ENCODE data around the gene TGFA.

DNA sequence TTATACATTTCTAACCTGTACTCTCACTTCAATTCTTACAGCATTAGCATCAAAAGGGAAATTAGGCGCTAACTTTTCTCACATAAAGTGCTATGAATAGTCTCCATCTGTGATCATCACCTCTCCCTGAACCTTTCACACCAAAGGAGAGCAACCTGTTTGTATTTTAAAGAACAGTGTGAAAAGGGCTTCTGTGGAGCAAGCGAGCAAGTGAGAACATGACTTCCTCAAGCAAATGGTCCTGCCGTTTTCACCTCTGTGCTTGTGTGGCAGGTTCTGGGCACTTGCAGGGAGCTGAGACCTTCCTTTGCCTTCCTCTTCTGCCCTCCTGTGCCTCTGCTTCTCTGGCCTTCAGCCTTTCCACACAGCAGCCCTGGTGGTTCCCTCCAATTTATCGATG lies 51.9 kb downstream of the TGFA start:
- no peak for TF ChIP-seq POLR2A (IDR thresholded peaks at IDR 0.05; ENCODE audit: borderline replicate concordance, extremely low read depth, insufficient read depth, insufficient read length)
- TF ChIP-seq, protein P1, sequence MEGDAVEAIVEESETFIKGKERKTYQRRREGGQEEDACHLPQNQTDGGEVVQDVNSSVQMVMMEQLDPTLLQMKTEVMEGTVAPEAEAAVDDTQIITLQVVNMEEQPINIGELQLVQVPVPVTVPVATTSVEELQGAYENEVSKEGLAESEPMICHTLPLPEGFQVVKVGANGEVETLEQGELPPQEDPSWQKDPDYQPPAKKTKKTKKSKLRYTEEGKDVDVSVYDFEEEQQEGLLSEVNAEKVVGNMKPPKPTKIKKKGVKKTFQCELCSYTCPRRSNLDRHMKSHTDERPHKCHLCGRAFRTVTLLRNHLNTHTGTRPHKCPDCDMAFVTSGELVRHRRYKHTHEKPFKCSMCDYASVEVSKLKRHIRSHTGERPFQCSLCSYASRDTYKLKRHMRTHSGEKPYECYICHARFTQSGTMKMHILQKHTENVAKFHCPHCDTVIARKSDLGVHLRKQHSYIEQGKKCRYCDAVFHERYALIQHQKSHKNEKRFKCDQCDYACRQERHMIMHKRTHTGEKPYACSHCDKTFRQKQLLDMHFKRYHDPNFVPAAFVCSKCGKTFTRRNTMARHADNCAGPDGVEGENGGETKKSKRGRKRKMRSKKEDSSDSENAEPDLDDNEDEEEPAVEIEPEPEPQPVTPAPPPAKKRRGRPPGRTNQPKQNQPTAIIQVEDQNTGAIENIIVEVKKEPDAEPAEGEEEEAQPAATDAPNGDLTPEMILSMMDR (IDR thresholded peaks at IDR 0.05 in 2 of 3, conservative IDR thresholded peaks at IDR 0.05 in 1 of 3; ENCODE audit: borderline replicate concordance in 1 of 3, insufficient read depth in 1 of 3, low read depth in 2 of 3, low read length in 2 of 3): no peak
- TF ChIP-seq, protein P2, sequence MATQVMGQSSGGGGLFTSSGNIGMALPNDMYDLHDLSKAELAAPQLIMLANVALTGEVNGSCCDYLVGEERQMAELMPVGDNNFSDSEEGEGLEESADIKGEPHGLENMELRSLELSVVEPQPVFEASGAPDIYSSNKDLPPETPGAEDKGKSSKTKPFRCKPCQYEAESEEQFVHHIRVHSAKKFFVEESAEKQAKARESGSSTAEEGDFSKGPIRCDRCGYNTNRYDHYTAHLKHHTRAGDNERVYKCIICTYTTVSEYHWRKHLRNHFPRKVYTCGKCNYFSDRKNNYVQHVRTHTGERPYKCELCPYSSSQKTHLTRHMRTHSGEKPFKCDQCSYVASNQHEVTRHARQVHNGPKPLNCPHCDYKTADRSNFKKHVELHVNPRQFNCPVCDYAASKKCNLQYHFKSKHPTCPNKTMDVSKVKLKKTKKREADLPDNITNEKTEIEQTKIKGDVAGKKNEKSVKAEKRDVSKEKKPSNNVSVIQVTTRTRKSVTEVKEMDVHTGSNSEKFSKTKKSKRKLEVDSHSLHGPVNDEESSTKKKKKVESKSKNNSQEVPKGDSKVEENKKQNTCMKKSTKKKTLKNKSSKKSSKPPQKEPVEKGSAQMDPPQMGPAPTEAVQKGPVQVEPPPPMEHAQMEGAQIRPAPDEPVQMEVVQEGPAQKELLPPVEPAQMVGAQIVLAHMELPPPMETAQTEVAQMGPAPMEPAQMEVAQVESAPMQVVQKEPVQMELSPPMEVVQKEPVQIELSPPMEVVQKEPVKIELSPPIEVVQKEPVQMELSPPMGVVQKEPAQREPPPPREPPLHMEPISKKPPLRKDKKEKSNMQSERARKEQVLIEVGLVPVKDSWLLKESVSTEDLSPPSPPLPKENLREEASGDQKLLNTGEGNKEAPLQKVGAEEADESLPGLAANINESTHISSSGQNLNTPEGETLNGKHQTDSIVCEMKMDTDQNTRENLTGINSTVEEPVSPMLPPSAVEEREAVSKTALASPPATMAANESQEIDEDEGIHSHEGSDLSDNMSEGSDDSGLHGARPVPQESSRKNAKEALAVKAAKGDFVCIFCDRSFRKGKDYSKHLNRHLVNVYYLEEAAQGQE (IDR thresholded peaks at IDR 0.05; ENCODE audit: low read depth): no peak
- no peak for TF ChIP-seq CEBPB (IDR thresholded peaks at IDR 0.05; ENCODE audit: low read depth)
- no peak for TF ChIP-seq EZH2phosphoT487 (IDR thresholded peaks at IDR 0.05; ENCODE audit: borderline replicate concordance)
- TF ChIP-seq, protein P3, sequence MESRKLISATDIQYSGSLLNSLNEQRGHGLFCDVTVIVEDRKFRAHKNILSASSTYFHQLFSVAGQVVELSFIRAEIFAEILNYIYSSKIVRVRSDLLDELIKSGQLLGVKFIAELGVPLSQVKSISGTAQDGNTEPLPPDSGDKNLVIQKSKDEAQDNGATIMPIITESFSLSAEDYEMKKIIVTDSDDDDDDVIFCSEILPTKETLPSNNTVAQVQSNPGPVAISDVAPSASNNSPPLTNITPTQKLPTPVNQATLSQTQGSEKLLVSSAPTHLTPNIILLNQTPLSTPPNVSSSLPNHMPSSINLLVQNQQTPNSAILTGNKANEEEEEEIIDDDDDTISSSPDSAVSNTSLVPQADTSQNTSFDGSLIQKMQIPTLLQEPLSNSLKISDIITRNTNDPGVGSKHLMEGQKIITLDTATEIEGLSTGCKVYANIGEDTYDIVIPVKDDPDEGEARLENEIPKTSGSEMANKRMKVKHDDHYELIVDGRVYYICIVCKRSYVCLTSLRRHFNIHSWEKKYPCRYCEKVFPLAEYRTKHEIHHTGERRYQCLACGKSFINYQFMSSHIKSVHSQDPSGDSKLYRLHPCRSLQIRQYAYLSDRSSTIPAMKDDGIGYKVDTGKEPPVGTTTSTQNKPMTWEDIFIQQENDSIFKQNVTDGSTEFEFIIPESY (IDR thresholded peaks at IDR 0.05; ENCODE audit: extremely low read depth, insufficient replicate concordance, low read length): no peak
- no peak for TF ChIP-seq EZH2 (IDR thresholded peaks at IDR 0.05)

All from HCT116 (cell line).